Tongue (tissue), 2 donors: Measurements from ENCODE around the gene STAB1. TPM values are rescaled to one million over a fixed set of nuclear protein-coding genes. Genes with fewer than 3 reads are reported as not detected.

Source experiments
- DNase-seq: peaks from one replicate; pipeline ENCODE4 v3.0.0-alpha.2; 2015
- total RNA-seq: library from RNA; depleted of rRNA; stranded (reverse); fragments of >200 nt; gene quantifications from one replicate; pipeline ENCODE4 v1.2.3, GENCODE V29; 2014

The STAB1 gene
- total RNA-seq, 1 donor from 2014 or later: 56.5 TPM

GRCh38 chr3:52504977-52505376 is 9.8 kb downstream of the STAB1 start:
- no peak for DNase-seq

GRCh38 chr3:52506266-52506966 is 11.3 kb downstream of the STAB1 start:
- no peak for DNase-seq

- no peak for DNase-seq
These were observed 12.2 kb downstream of the STAB1 start for GRCh38 chr3:52507359-52507758.

- DNase-seq: no peak
These were observed 14.7 kb downstream of the STAB1 start for GRCh38 chr3:52509753-52510328.

GRCh38 chr3:52511509-52511908 is 16.4 kb downstream of the STAB1 start:
- no peak for DNase-seq

GRCh38 chr3:52512105-52512504 is 17.0 kb downstream of the STAB1 start:
- DNase-seq: no peak

- no peak for DNase-seq
These were observed 17.6 kb downstream of the STAB1 start for GRCh38 chr3:52512727-52513126.

GRCh38 chr3:52513281-52513680 is 18.1 kb downstream of the STAB1 start:
- no peak for DNase-seq

- no peak for DNase-seq
These were observed 19.4 kb downstream of the STAB1 start for GRCh38 chr3:52514576-52514975.

- no peak for DNase-seq
These were observed 20.1 kb downstream of the STAB1 start for GRCh38 chr3:52515192-52515591.

GRCh38 chr3:52516509-52517195 is 21.5 kb downstream of the STAB1 start:
- no peak for DNase-seq

- no peak for DNase-seq
These were observed 22.9 kb downstream of the STAB1 start for GRCh38 chr3:52517796-52518722.

GRCh38 chr3:52518723-52519444 is 23.7 kb downstream of the STAB1 start:
- no peak for DNase-seq

- no peak for DNase-seq
These were observed 24.5 kb downstream of the STAB1 start for GRCh38 chr3:52519445-52520140.

- DNase-seq: no peak
These were observed 25.1 kb downstream of the STAB1 start for GRCh38 chr3:52520141-52520667.

- DNase-seq: no peak
These were observed 25.8 kb downstream of the STAB1 start for GRCh38 chr3:52520716-52521487.

GRCh38 chr3:52521488-52521824 is 26.3 kb downstream of the STAB1 start:
- no peak for DNase-seq

GRCh38 chr3:52521881-52522650 is 26.9 kb downstream of the STAB1 start:
- no peak for DNase-seq

GRCh38 chr3:52522651-52523251 is 27.6 kb downstream of the STAB1 start:
- no peak for DNase-seq
